SK-N-MC (cell line): Measurements from ENCODE around the gene GRIK4.

Experiments
- EZH2 ChIP-seq: fragments of 200-600 bp; sonication (generic); IDR thresholded peaks from one replicate; pipeline ENCODE4 v1.6.1; 2017; ENCODE audit warnings: antibody characterized with exemption
- FOXP2 ChIP-seq: optimal IDR thresholded peaks from 2 replicates; pipeline ENCODE3; 2011; ENCODE audit warnings: mild to moderate bottlenecking, moderate library complexity; ENCODE audit not compliant: insufficient read depth; ENCODE audit errors: extremely low read length, control extremely low read depth
- POLR2AphosphoS5 ChIP-seq: IDR thresholded peaks from 2 replicates; pipeline ENCODE4 v1.6.1; 2012; ENCODE audit warnings: mild to moderate bottlenecking, low read depth, low read length, borderline replicate concordance

DNA sequence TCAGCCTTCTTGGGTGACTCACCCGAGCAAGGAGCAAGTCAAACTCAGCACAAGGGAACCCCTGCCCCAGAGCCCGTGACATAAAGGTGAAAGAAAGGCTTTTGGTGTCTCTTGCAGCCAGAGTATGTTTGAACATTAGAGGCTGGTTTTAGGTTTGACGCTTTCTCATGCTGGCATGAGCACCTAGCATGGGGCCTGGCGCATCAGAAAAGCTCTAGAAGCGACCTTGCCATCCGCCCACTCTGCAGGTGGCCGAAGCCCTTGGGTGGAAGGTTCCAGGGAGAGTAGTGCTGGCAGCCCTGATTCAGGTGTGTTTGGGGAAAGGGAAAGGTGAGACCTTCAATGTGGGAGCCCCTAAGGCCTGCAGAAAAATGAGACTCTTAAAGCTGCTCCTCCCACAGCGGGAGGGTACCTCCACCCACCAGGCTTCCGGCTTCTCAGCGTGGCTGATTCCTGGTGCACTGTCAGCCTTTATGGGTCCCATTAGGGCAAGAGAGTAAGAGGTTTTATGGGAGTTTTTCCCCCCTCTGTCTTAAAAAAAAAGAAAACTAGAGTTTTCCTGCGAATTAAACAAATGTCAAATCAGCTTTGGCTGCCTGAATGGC lies 88.4 kb downstream of the GRIK4 start:
- TF ChIP-seq POLR2AphosphoS5 (no peak), EZH2 (no peak), FOXP2 (peak; percentile 12)
